HCT116 (cell line): ENCODE data around the gene CD3D. TPM values are rescaled to one million over a fixed set of nuclear protein-coding genes. Genes with fewer than 3 reads are reported as not detected.

ENCODE experiments used
- ATAC-seq: fragments of 200-7000 bp; cut with Tn5 transposase; 2 replicates; pipeline ENCODE4 v1.9.1; 2020; ENCODE audit warnings: mild to moderate bottlenecking, moderate library complexity
- BruUV-seq: library from RNA; stranded (reverse); fragments of 400-500 nt; replicated peaks from 2 replicates; lab custom pipeline; 2021; lab: Mats Ljungman, UMichigan
- CTCF ChIA-PET: fragments of 300-600 bp; sonication (Branson Sonifier 250); formaldehyde crosslinking; loops from one replicate; lab custom pipeline; 2021; ENCODE audit warnings: antibody characterized with exemption; lab: Charles Lee
- POLR2A ChIA-PET: fragments of 300-600, 350-600 bp; sonication (Branson Sonifier 250); formaldehyde crosslinking; loops from one replicate; lab custom pipeline; 2021; ENCODE audit warnings: antibody characterized with exemption; lab: Charles Lee
- RAD21 ChIA-PET, 2 experiments: fragments of 300-600 bp; sonication (Branson Sonifier 250); formaldehyde crosslinking; loops; one replicate each; lab custom pipeline; 2023; ENCODE audit warnings: low total read pairs in 2 of 2; ENCODE audit not compliant: uncharacterized antibody in 2 of 2, unreplicated experiment in 2 of 2, low non-redundant PET in 1 of 2; lab: Charles Lee
- DNase-seq: peaks from one replicate; pipeline ENCODE4 v3.0.0-alpha.2; 2010; ENCODE audit warnings: low read depth, low spot score
- H2AFZ ChIP-seq: fragments of 200-600 bp; shearing (Covaris generic), sonication (generic); 2 replicates; pipeline ENCODE4 v1.6.1; 2017; ENCODE audit warnings: low read depth, mixed run types, mixed read lengths, antibody characterized with exemption, low read length; ENCODE audit not compliant: poor library complexity, severe bottlenecking
- H3K27ac ChIP-seq: 2 replicates; pipeline ENCODE4 v1.5.1; 2012; ENCODE audit warnings: low read depth, low read length
- H3K27me3 ChIP-seq: fragments of 200-600 bp; sonication (generic); 2 replicates; pipeline ENCODE4 v1.6.1; 2016; ENCODE audit warnings: mixed run types, low read length, mixed read lengths; ENCODE audit not compliant: insufficient read depth
- H3K36me3 ChIP-seq, 2 experiments: fragments of 200-500 bp in 1 of 2; fragments of 200-600 bp in 1 of 2; sonication (Bioruptor generic) in 1 of 2; sonication (generic) in 1 of 2; 2 replicates each; pipeline versions ENCODE4 v1.5.1 to v1.6.1; 2014 to 2016; ENCODE audit warnings: low read length in 2 of 2, inconsistent platforms in 1 of 2, mixed read lengths in 1 of 2, mixed run types in 1 of 2; ENCODE audit not compliant: insufficient read depth in 2 of 2, control insufficient read depth in 1 of 2
- H3K4me1 ChIP-seq, 2 experiments: fragments of 200-600 bp in 1 of 2; sonication (generic) in 1 of 2; 2 replicates each; pipeline versions ENCODE4 v1.5.1 to v1.6.1; 2012 to 2017; ENCODE audit warnings: low read length in 2 of 2, inconsistent platforms in 1 of 2, mild to moderate bottlenecking in 1 of 2, mixed read lengths in 1 of 2, mixed run types in 1 of 2, moderate library complexity in 1 of 2; ENCODE audit not compliant: insufficient read depth in 2 of 2, control insufficient read depth in 1 of 2
- H3K4me2 ChIP-seq: fragments of 200-600 bp; sonication (generic); 2 replicates; pipeline ENCODE4 v1.6.1; 2017; ENCODE audit warnings: mixed run types, low read length, mixed read lengths
- H3K4me3 ChIP-seq, 2 experiments: fragments of 200-600 bp in 1 of 2; sonication (generic) in 1 of 2; replicated peaks in 1 of 2; 2 replicates each; pipeline ENCODE4 v1.5.1; 2011 to 2016; ENCODE audit warnings: low read length in 2 of 2, control low read depth in 1 of 2, low read depth in 1 of 2, mild to moderate bottlenecking in 1 of 2, mixed read lengths in 1 of 2, mixed run types in 1 of 2
- H3K79me2 ChIP-seq: fragments of 200-600 bp; sonication (generic); 2 replicates; pipeline ENCODE4 v1.6.1; 2017; ENCODE audit warnings: mild to moderate bottlenecking, mixed run types, low read length, moderate library complexity, mixed read lengths; ENCODE audit not compliant: insufficient read depth
- H3K9ac ChIP-seq: fragments of 200-600 bp; sonication (generic); 2 replicates; pipeline ENCODE4 v1.6.1; 2016; ENCODE audit warnings: low read length, mixed read lengths
- H3K9me2 ChIP-seq: fragments of 200-600 bp; sonication (generic), shearing (Covaris generic); 2 replicates; pipeline ENCODE4 v1.6.1; 2017; ENCODE audit warnings: mixed run types, mild to moderate bottlenecking, moderate library complexity; ENCODE audit not compliant: insufficient read depth
- H3K9me3 ChIP-seq, 2 experiments: fragments of 200-500 bp in 1 of 2; fragments of 200-600 bp in 1 of 2; sonication (Bioruptor generic) in 1 of 2; sonication (generic) in 1 of 2; 2 replicates each; pipeline ENCODE4 v1.6.1; 2014 to 2017; ENCODE audit warnings: low read length in 2 of 2, mixed read lengths in 2 of 2, inconsistent platforms in 1 of 2, low read depth in 1 of 2, mild to moderate bottlenecking in 1 of 2, mixed run types in 1 of 2, moderate library complexity in 1 of 2; ENCODE audit not compliant: control insufficient read depth in 1 of 2, insufficient read depth in 1 of 2
- H4K20me1 ChIP-seq: fragments of 200-600 bp; sonication (generic), shearing (Covaris generic); 2 replicates; pipeline ENCODE4 v1.6.1; 2017; ENCODE audit warnings: mixed run types, mild to moderate bottlenecking, moderate library complexity; ENCODE audit not compliant: insufficient read depth
- CBX3 ChIP-seq: IDR thresholded peaks from 2 replicates; pipeline ENCODE4 v1.6.1; 2012; ENCODE audit warnings: low read depth
- CEBPB ChIP-seq: IDR thresholded peaks from 2 replicates; pipeline ENCODE4 v1.6.1; 2012; ENCODE audit warnings: low read depth
- ELF1 ChIP-seq: IDR thresholded peaks from 2 replicates; pipeline ENCODE4 v1.6.1; 2012; ENCODE audit warnings: low read depth, borderline replicate concordance
- EZH2 ChIP-seq: fragments of 200-600 bp; sonication (generic); IDR thresholded peaks from 2 replicates; pipeline ENCODE4 v1.6.1; 2017; ENCODE audit warnings: antibody characterized with exemption, mixed run types
- EZH2phosphoT487 ChIP-seq: fragments of 200-600 bp; IDR thresholded peaks from 2 replicates; pipeline ENCODE4 v1.6.1; 2018; ENCODE audit warnings: antibody characterized with exemption, borderline replicate concordance
- MAX ChIP-seq: IDR thresholded peaks from 2 replicates; pipeline ENCODE4 v1.6.1; 2012
- POLR2A ChIP-seq: IDR thresholded peaks from 2 replicates; pipeline ENCODE4 v1.7.0; 2011; ENCODE audit warnings: borderline replicate concordance; ENCODE audit not compliant: insufficient read depth, insufficient read length; ENCODE audit errors: extremely low read depth
- POLR2AphosphoS5 ChIP-seq: IDR thresholded peaks from 2 replicates; pipeline ENCODE4 v1.6.1; 2011; ENCODE audit warnings: mild to moderate bottlenecking, low read depth, low read length, moderate library complexity
- SRF ChIP-seq: IDR thresholded peaks from 2 replicates; pipeline ENCODE4 v1.6.1; 2012; ENCODE audit warnings: low read depth
- TCF7L2 ChIP-seq: IDR thresholded peaks from 2 replicates; pipeline ENCODE4 v1.7.0; 2011; ENCODE audit warnings: borderline replicate concordance, inconsistent platforms; ENCODE audit not compliant: insufficient read depth, insufficient read length; ENCODE audit errors: extremely low read depth
- YY1 ChIP-seq: IDR thresholded peaks from 2 replicates; pipeline ENCODE4 v1.6.1; 2011; ENCODE audit warnings: low read length, low read depth, moderate library complexity, mild to moderate bottlenecking; ENCODE audit not compliant: insufficient replicate concordance; ENCODE audit errors: extremely low read depth
- ZFX ChIP-seq: fragments of 450-650 bp; IDR thresholded peaks from 2 replicates; pipeline ENCODE4 v1.6.1; 2017
- ZNF274 ChIP-seq: fragments of 200-500 bp; sonication (Bioruptor generic); IDR thresholded peaks from 2 replicates; pipeline ENCODE4 v1.6.1; 2014; ENCODE audit warnings: mild to moderate bottlenecking, low read depth, low read length, inconsistent platforms
- intact Hi-C: fragments of 100-400 bp; cut with micrococcal nuclease; formaldehyde crosslinking; loops from 2 replicates; pipeline ENCODE4 v1.10.0; 2022
- total RNA-seq: library from RNA; stranded (reverse); gene quantifications from one replicate; pipeline ENCODE4 v1.2.1, GENCODE V29; 2021; ENCODE audit not compliant: unreplicated experiment
- TF ChIP-seq, protein P1 (sequence below): IDR thresholded peaks from 2 replicates; pipeline ENCODE4 v1.6.1; 2011; ENCODE audit warnings: mild to moderate bottlenecking, low read length, moderate library complexity; ENCODE audit not compliant: insufficient replicate concordance; ENCODE audit errors: extremely low read depth
- TF ChIP-seq, protein P2 (sequence below): IDR thresholded peaks from 2 replicates; pipeline ENCODE4 v1.6.1; 2012

CD3D gene
- total RNA-seq, 1 experiment from 2014 or later, result 1.0 TPM

GRCh38 chr11:118370774-118371173 is 28.3 kb upstream of the CD3D start (continued):
- TF ChIP-seq, protein P1, sequence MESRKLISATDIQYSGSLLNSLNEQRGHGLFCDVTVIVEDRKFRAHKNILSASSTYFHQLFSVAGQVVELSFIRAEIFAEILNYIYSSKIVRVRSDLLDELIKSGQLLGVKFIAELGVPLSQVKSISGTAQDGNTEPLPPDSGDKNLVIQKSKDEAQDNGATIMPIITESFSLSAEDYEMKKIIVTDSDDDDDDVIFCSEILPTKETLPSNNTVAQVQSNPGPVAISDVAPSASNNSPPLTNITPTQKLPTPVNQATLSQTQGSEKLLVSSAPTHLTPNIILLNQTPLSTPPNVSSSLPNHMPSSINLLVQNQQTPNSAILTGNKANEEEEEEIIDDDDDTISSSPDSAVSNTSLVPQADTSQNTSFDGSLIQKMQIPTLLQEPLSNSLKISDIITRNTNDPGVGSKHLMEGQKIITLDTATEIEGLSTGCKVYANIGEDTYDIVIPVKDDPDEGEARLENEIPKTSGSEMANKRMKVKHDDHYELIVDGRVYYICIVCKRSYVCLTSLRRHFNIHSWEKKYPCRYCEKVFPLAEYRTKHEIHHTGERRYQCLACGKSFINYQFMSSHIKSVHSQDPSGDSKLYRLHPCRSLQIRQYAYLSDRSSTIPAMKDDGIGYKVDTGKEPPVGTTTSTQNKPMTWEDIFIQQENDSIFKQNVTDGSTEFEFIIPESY, result no peak
- TF ChIP-seq EZH2phosphoT487, result no peak
- TF ChIP-seq CEBPB, result no peak
- no peak for TF ChIP-seq EZH2
- no peak for TF ChIP-seq SRF
- no peak for TF ChIP-seq ZNF274
- TF ChIP-seq, all 23 proteins: peak for 0

- TF ChIP-seq TCF7L2, result no peak
- no peak for TF ChIP-seq ZFX
- no peak for TF ChIP-seq POLR2A
- TF ChIP-seq YY1, result no peak
- TF ChIP-seq ELF1, result no peak
- TF ChIP-seq CEBPB, result no peak
- TF ChIP-seq EZH2, result no peak
- TF ChIP-seq MAX, result no peak
- TF ChIP-seq POLR2AphosphoS5, result no peak
- no peak for TF ChIP-seq CBX3
- TF ChIP-seq, protein P2, sequence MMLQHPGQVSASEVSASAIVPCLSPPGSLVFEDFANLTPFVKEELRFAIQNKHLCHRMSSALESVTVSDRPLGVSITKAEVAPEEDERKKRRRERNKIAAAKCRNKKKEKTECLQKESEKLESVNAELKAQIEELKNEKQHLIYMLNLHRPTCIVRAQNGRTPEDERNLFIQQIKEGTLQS, result no peak
- TF ChIP-seq, all 23 proteins: peak for 0
Measured at GRCh38 chr11:118366287-118366686, 23.8 kb upstream of the CD3D start.

More at GRCh38 chr11:118366287-118366686, 23.8 kb upstream of the CD3D start:
- ATAC-seq, result no peak
- Histone ChIP-seq H3K9me3 (no peaks in the 10 kb centered on the region), H3K79me2 (peaks cover 46% of the 10 kb centered on the region), H3K27ac (no peak overlapping the region), H3K9ac (no peak overlapping the region), H3K4me1 (no peaks in the 10 kb centered on the region), H4K20me1 (no peaks in the 10 kb centered on the region), H3K4me2 (no peak overlapping the region), H3K4me3 (no peak overlapping the region), H2AFZ (no peak overlapping the region), H3K9me2 (no peaks in the 10 kb centered on the region), H3K27me3 (no peaks in the 10 kb centered on the region), H3K36me3 (peaks cover 20 to 26% of the 10 kb centered on the region in 2 experiments; a peak in 3 of 4 replicates)
- DNase-seq, result no peak
- ChIA-PET POLR2A (no interaction called here), RAD21 (no interaction called here), CTCF (no interaction called here)
- intact Hi-C loops, result no loop called here
- no TSS peak for BruUV-seq
